GM18511 (cell line): ENCODE data around the gene GH1.
"Not testable (repeated sequence)": the region's sequence is repeated elsewhere in the genome, so short reads cannot be mapped to it uniquely, and the experiment has no call there.

Experiments
- ATAC-seq: cut with Tn5 transposase; IDR thresholded peaks from one replicate; pipeline ENCODE4 v1.9.1; 2021; ENCODE audit warnings: mild to moderate bottlenecking, moderate library complexity; ENCODE audit not compliant: unreplicated experiment

Gene GH1

GRCh38 chr17:63918789-63919305, at the start of gene GH1:
Gene GH1 (minus strand): TSS chr17:63918839. CDS start chr17:63918776, 63 bp downstream.
- ATAC-seq: not testable (repeated sequence)

- no peak for ATAC-seq
Observed at GRCh38 chr17:63967953-63968352, 49.3 kb upstream of the GH1 start.

GRCh38 chr17:63966646-63967264, 48.1 kb upstream of the GH1 start:
- ATAC-seq: no peak

- ATAC-seq: no peak
Observed at GRCh38 chr17:63963123-63963522, 44.5 kb upstream of the GH1 start.

- no peak for ATAC-seq
Observed at GRCh38 chr17:63962298-63962744, 43.7 kb upstream of the GH1 start.

- ATAC-seq: no peak
Observed at GRCh38 chr17:63961355-63962212, 42.9 kb upstream of the GH1 start.

- ATAC-seq: no peak
Observed at GRCh38 chr17:63960430-63960829, 41.8 kb upstream of the GH1 start.

GRCh38 chr17:63960006-63960405, 41.4 kb upstream of the GH1 start:
- no peak for ATAC-seq

GRCh38 chr17:63956296-63956920, 37.8 kb upstream of the GH1 start:
- no peak for ATAC-seq

- no peak for ATAC-seq
Observed at GRCh38 chr17:63955791-63956190, 37.2 kb upstream of the GH1 start.

- ATAC-seq: no peak
Observed at GRCh38 chr17:63955232-63955631, 36.6 kb upstream of the GH1 start.

- peak; percentile 74 for ATAC-seq
Observed at GRCh38 chr17:63954402-63955063, 35.9 kb upstream of the GH1 start.

- ATAC-seq: no peak
Observed at GRCh38 chr17:63950940-63951907, 32.6 kb upstream of the GH1 start.

- ATAC-seq: no peak
Observed at GRCh38 chr17:63949576-63950250, 31.1 kb upstream of the GH1 start.

- no peak for ATAC-seq
Observed at GRCh38 chr17:63948521-63948920, 29.9 kb upstream of the GH1 start.

- no peak for ATAC-seq
Observed at GRCh38 chr17:63947711-63948330, 29.2 kb upstream of the GH1 start.

GRCh38 chr17:63946440-63947363, 28.1 kb upstream of the GH1 start:
- peak; percentile 71 for ATAC-seq
